ENCODE data around the gene MROH7.

- no peak for TF ChIP-seq CTCF (conservative IDR thresholded peaks at IDR 0.05; ENCODE audit: low read depth, low read length)
- no peak for TF ChIP-seq EZH2 (IDR thresholded peaks at IDR 0.05; ENCODE audit: borderline replicate concordance, low read depth, low read length, poor library complexity, severe bottlenecking)
These were observed 74.1 kb downstream of the MROH7 start, which contains the start of gene TTC4 for GRCh38 chr1:54715493-54716298.

Data from A673 (cell line).